ENCODE results near the gene RBMS3. TPM values are rescaled to one million over a fixed set of nuclear protein-coding genes. Genes with fewer than 3 reads are reported as not detected.
A peak's percentile ranks its signal among the peaks of the same experiment; 100 is the strongest.

Gene RBMS3
- total RNA-seq, 1 experiment from 2014 or later, result 7.4 TPM

- H3K9me3 Mint-ChIP-seq (ENCODE audit: unreplicated experiment), result no peaks in the 10 kb centered on the region
- H3K27ac Mint-ChIP-seq (ENCODE audit: unreplicated experiment), result no peak overlapping the region
- H3K36me3 Mint-ChIP-seq (ENCODE audit: insufficient read depth, unreplicated experiment), result peaks cover 5% of the 10 kb centered on the region
- H3K4me3 Mint-ChIP-seq (ENCODE audit: unreplicated experiment), result peak overlapping the region; percentile 69
- Histone ChIP-seq H3K9me3 (no peaks in the 10 kb centered on the region), H3K4me1 (peaks cover 7% of the 10 kb centered on the region; the same call in 1 of the 2 replicates), H3K27me3 (replicated peaks; ENCODE audit: control insufficient read depth, insufficient read depth, low read length) (no peaks in the 10 kb centered on the region), H3K4me3 (ENCODE audit: low read depth, low read length) (no peak overlapping the region), H3K36me3 (ENCODE audit: control insufficient read depth, insufficient read depth, low read length) (no peaks in the 10 kb centered on the region)
- TF ChIP-seq CTCF (IDR thresholded peaks at IDR 0.05; ENCODE audit: insufficient read depth in 1 of 2, low read depth in 1 of 2, low read length in 1 of 2, severe bottlenecking in 1 of 2, unreplicated experiment in 1 of 2), result no peak
- H3K4me1 Mint-ChIP-seq (ENCODE audit: low read depth, unreplicated experiment), result peaks cover 33% of the 10 kb centered on the region
- intact Hi-C loops (cut with micrococcal nuclease; ENCODE audit: unreplicated experiment), result loop anchor here (1.0 to 5.0 kb wide), 4 partner anchors 222 to 484 kb away; no protein-coding TSS in a partner anchor
- H3K27me3 Mint-ChIP-seq (ENCODE audit: insufficient read depth, unreplicated experiment), result no peaks in the 10 kb centered on the region
- no TSS peak for BruUV-seq (replicated peaks)
- POLR2A ChIA-PET, result no interaction called here
- CTCF ChIA-PET, result no interaction called here
- no peak for DNase-seq
Observed at GRCh38 chr3:29279806-29280205, 1.1 kb upstream of the RBMS3 start.

GRCh38 chr3:29281094-29281343, 148 bp downstream of the RBMS3 start:
- peak overlapping the region; percentile 60 for H3K27ac Mint-ChIP-seq (ENCODE audit: unreplicated experiment)
- DNase-seq, result no peak
- TF ChIP-seq CTCF (IDR thresholded peaks at IDR 0.05; ENCODE audit: insufficient read depth in 1 of 2, low read depth in 1 of 2, low read length in 1 of 2, severe bottlenecking in 1 of 2, unreplicated experiment in 1 of 2), result no peak
- no peaks in the 10 kb centered on the region for H3K9me3 Mint-ChIP-seq (ENCODE audit: unreplicated experiment)
- no peaks in the 10 kb centered on the region for H3K27me3 Mint-ChIP-seq (ENCODE audit: insufficient read depth, unreplicated experiment)
- Histone ChIP-seq H3K9me3 (no peaks in the 10 kb centered on the region), H3K36me3 (ENCODE audit: control insufficient read depth, insufficient read depth, low read length) (no peaks in the 10 kb centered on the region), H3K4me3 (ENCODE audit: low read depth, low read length) (no peak overlapping the region), H3K4me1 (peaks cover 7% of the 10 kb centered on the region; the same call in 1 of the 2 replicates), H3K27me3 (replicated peaks; ENCODE audit: control insufficient read depth, insufficient read depth, low read length) (no peaks in the 10 kb centered on the region)
- peaks cover 5% of the 10 kb centered on the region for H3K36me3 Mint-ChIP-seq (ENCODE audit: insufficient read depth, unreplicated experiment)
- no TSS peak for BruUV-seq (replicated peaks)
- CTCF ChIA-PET, result no interaction called here
- POLR2A ChIA-PET, result no interaction called here
- intact Hi-C loops (cut with micrococcal nuclease; ENCODE audit: unreplicated experiment), result loop anchor here (5.0 kb wide), 2 partner anchors 221 to 401 kb away; no protein-coding TSS in a partner anchor
- peak overlapping the region; percentile 69 for H3K4me3 Mint-ChIP-seq (ENCODE audit: unreplicated experiment)
- peaks cover 33% of the 10 kb centered on the region for H3K4me1 Mint-ChIP-seq (ENCODE audit: low read depth, unreplicated experiment)

- peaks cover 33% of the 10 kb centered on the region for H3K4me1 Mint-ChIP-seq (ENCODE audit: low read depth, unreplicated experiment)
- H3K4me1 ChIP-seq, result peaks cover 7% of the 10 kb centered on the region; the same call in 1 of the 2 replicates
- H3K27me3 ChIP-seq (replicated peaks; ENCODE audit: control insufficient read depth, insufficient read depth, low read length), result no peaks in the 10 kb centered on the region
- no peaks in the 10 kb centered on the region for H3K27me3 Mint-ChIP-seq (ENCODE audit: insufficient read depth, unreplicated experiment)
- H3K27ac Mint-ChIP-seq (ENCODE audit: unreplicated experiment), result peak overlapping the region; percentile 60
- no peaks in the 10 kb centered on the region for H3K9me3 Mint-ChIP-seq (ENCODE audit: unreplicated experiment)
- TSS peak; percentile 55 for BruUV-seq (replicated peaks)
- H3K36me3 ChIP-seq (ENCODE audit: control insufficient read depth, insufficient read depth, low read length), result no peaks in the 10 kb centered on the region
- peak overlapping the region; percentile 69 for H3K4me3 Mint-ChIP-seq (ENCODE audit: unreplicated experiment)
- H3K4me3 ChIP-seq (ENCODE audit: low read depth, low read length), result peak overlapping the region; percentile 17
- H3K36me3 Mint-ChIP-seq (ENCODE audit: insufficient read depth, unreplicated experiment), result peaks cover 5% of the 10 kb centered on the region
- no peaks in the 10 kb centered on the region for H3K9me3 ChIP-seq
- intact Hi-C loops (cut with micrococcal nuclease; ENCODE audit: unreplicated experiment), result loop anchor here (5.0 kb wide), 2 partner anchors 221 to 401 kb away; no protein-coding TSS in a partner anchor
- TF ChIP-seq CTCF (IDR thresholded peaks at IDR 0.05; ENCODE audit: insufficient read depth in 1 of 2, low read depth in 1 of 2, low read length in 1 of 2, severe bottlenecking in 1 of 2, unreplicated experiment in 1 of 2), result no peak
- POLR2A ChIA-PET, result no interaction called here
- no peak for DNase-seq
- CTCF ChIA-PET, result no interaction called here
Observed at GRCh38 chr3:29281344-29282241, 722 bp downstream of the RBMS3 start.

All from Caco-2 (cell line).